ENCODE measurements around the gene PLA2R1. TPM values are rescaled to one million over a fixed set of nuclear protein-coding genes. Genes with fewer than 3 reads are reported as not detected.

Gene PLA2R1
- total and polyA plus RNA-seq, 8 donors, result 0.31 to 6.8 (median 3.3) TPM

DNA sequence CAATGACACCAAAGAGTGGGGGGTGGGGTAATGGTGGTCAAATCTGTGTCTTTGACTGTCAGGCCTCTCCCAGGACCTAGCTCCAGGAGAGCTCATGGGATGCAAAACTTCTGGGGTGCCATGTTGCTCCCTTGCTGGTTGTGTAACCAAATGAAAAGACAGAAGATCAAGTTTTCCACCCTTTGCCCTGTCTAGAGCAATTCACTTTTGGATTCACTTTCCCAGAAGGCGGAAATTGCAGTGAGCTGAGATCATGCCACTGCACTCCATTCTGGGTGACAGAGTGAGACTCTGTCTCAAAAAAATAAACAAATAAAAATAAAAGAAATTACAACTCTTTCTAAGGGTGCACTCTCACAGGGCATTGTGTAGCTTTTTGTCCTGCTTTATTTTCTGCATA, 34.9 kb upstream of the PLA2R1 start:
- no peak overlapping the region for H3K27ac ChIP-seq
- H3K4me3 ChIP-seq, result no peak overlapping the region
- TF ChIP-seq, protein P1, sequence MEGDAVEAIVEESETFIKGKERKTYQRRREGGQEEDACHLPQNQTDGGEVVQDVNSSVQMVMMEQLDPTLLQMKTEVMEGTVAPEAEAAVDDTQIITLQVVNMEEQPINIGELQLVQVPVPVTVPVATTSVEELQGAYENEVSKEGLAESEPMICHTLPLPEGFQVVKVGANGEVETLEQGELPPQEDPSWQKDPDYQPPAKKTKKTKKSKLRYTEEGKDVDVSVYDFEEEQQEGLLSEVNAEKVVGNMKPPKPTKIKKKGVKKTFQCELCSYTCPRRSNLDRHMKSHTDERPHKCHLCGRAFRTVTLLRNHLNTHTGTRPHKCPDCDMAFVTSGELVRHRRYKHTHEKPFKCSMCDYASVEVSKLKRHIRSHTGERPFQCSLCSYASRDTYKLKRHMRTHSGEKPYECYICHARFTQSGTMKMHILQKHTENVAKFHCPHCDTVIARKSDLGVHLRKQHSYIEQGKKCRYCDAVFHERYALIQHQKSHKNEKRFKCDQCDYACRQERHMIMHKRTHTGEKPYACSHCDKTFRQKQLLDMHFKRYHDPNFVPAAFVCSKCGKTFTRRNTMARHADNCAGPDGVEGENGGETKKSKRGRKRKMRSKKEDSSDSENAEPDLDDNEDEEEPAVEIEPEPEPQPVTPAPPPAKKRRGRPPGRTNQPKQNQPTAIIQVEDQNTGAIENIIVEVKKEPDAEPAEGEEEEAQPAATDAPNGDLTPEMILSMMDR (IDR thresholded peaks at IDR 0.05), result no peak
- TF ChIP-seq POLR2AphosphoS5 (IDR thresholded peaks at IDR 0.05) (no peak), EP300 (IDR thresholded peaks at IDR 0.05) (no peak), POLR2A (IDR thresholded peaks at IDR 0.05) (no peak)
- no peaks in the 10 kb centered on the region for H3K27me3 ChIP-seq
- H3K36me3 ChIP-seq, result no peaks in the 10 kb centered on the region
- 84 to 100% (median 97%) methylated on average over 1 of the region's 1 CpG for WGBS, 5 donors
- no peaks in the 10 kb centered on the region for H3K4me1 ChIP-seq
- DNase-seq, result no peak
- peaks cover 0 to 20% (median 15%) of the 10 kb centered on the region in 4 donors for H3K9me3 ChIP-seq
- intact Hi-C loops (cut with DNase I; ENCODE audit: low total_unique reads), result no loop called here

DNA sequence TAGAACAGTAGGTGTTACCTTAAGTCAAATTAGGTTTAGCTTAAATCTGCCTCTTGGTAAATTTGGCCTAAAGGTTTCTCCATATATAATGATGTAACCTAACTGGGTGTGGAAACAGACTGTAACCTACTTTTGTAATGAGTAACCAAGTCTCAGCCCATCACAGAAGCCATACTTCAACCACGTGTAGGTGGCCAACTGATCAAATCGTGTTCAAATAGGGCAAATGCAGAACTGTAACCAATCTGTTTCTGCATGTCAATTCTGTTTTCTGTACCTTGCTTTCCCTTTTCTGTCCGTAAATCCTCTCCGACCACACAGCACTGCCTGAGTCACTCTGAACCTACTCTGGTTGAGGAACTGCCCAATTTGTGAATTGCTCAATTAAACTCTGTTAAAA, 34.0 kb upstream of the PLA2R1 start:
- intact Hi-C loops (cut with DNase I; ENCODE audit: low total_unique reads), result no loop called here
- Histone ChIP-seq H3K4me3 (no peak overlapping the region), H3K4me1 (no peaks in the 10 kb centered on the region), H3K27me3 (no peaks in the 10 kb centered on the region), H3K27ac (no peak overlapping the region), H3K36me3 (no peaks in the 10 kb centered on the region), H3K9me3 (peaks cover 0 to 25% (median 20%) of the 10 kb centered on the region in 4 donors)
- no peak for DNase-seq
- 75 to 84% (median 80%) methylated on average over 4 of the region's 4 CpGs for WGBS, 5 donors
- TF ChIP-seq, protein P1 (IDR thresholded peaks at IDR 0.05), result no peak
- TF ChIP-seq POLR2A (IDR thresholded peaks at IDR 0.05), result no peak
- TF ChIP-seq POLR2AphosphoS5 (IDR thresholded peaks at IDR 0.05), result no peak
- no peak for TF ChIP-seq EP300 (IDR thresholded peaks at IDR 0.05)

DNA sequence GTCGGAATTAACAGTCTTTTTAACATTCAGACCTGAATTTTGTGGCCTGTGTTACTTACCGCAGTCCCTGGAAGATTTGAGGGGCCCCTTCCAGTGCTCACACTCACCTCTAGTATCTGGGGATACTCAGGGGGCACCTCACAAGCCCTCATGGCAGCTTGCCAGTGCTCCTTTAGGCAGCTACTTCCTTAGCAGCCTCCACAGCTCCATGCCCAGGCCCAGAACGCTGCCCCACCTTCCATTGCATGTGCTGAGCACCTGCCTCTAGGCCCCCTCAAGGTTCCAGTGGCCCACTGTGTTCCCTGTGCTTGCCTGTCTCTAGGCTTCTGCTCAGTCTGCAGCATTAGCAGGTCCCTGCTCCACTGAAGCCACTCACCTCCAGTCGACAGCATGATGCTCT, 30.0 kb upstream of the PLA2R1 start:
- H3K27me3 ChIP-seq, result no peaks in the 10 kb centered on the region
- H3K4me3 ChIP-seq, result no peak overlapping the region
- DNase-seq, result no peak
- H3K9me3 ChIP-seq, result peaks cover 22 to 61% (median 56%) of the 10 kb centered on the region in 4 donors
- H3K4me1 ChIP-seq, result no peaks in the 10 kb centered on the region
- WGBS, 5 donors, result 79 to 91% (median 89%) methylated on average over 4 of the region's 4 CpGs
- H3K27ac ChIP-seq, result no peak overlapping the region
- intact Hi-C loops (cut with DNase I; ENCODE audit: low total_unique reads), result no loop called here
- H3K36me3 ChIP-seq, result no peaks in the 10 kb centered on the region
- TF ChIP-seq EP300 (IDR thresholded peaks at IDR 0.05) (no peak), POLR2A (IDR thresholded peaks at IDR 0.05) (no peak), POLR2AphosphoS5 (IDR thresholded peaks at IDR 0.05) (no peak)
- TF ChIP-seq, protein P1 (IDR thresholded peaks at IDR 0.05), result no peak

DNA sequence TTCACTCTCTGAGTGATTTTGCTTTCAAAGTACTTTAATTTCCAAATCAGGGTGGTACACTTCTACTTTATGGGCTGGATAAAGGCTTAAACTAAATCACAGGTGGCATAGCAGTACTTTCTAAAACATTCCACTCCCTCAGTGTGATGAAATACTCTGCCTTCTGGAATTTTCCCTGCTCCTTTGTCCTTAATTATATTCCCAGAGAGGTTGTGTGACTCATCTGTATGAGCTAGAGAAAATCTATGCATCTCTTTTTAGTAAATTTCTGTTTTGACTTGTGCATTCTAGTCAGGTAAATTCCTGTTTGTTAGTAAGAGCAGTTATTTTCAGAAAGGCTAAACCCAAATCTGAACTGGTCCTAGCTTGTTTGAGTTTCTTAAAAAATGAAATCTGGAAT, 29.0 kb upstream of the PLA2R1 start:
- intact Hi-C loops (cut with DNase I; ENCODE audit: low total_unique reads), result no loop called here
- Histone ChIP-seq H3K4me1 (no peaks in the 10 kb centered on the region), H3K27me3 (no peaks in the 10 kb centered on the region), H3K36me3 (no peaks in the 10 kb centered on the region), H3K4me3 (no peak overlapping the region), H3K27ac (no peak overlapping the region), H3K9me3 (peaks cover 28 to 71% (median 66%) of the 10 kb centered on the region in 4 donors)
- TF ChIP-seq POLR2A (IDR thresholded peaks at IDR 0.05) (no peak), EP300 (IDR thresholded peaks at IDR 0.05) (no peak), POLR2AphosphoS5 (IDR thresholded peaks at IDR 0.05) (no peak)
- TF ChIP-seq, protein P1 (IDR thresholded peaks at IDR 0.05), result no peak
- no peak for DNase-seq
